Sigmoid colon (tissue), 7 donors: Measurements from ENCODE around the gene VPS45. TPM values are rescaled to one million over a fixed set of nuclear protein-coding genes. Genes with fewer than 3 reads are reported as not detected.
A peak's percentile ranks its signal among the peaks of the same experiment; 100 is the strongest.

ENCODE experiments used
- DNase-seq: peaks from one replicate; pipeline ENCODE4 v3.0.0-alpha.2; 2019
- H3K27ac ChIP-seq, 4 donors: fragments of 200-600 bp; sonication (generic); one replicate each; pipeline ENCODE4 v1.5.1; 2016 to 2019; ENCODE audit warnings: mild to moderate bottlenecking in 1 of 4
- H3K27me3 ChIP-seq, 3 donors: fragments of 200-600 bp; sonication (generic); one replicate each; pipeline ENCODE4 v1.5.1; 2019; ENCODE audit warnings: mild to moderate bottlenecking in 1 of 3
- H3K36me3 ChIP-seq, 4 donors: fragments of 200-600 bp; sonication (generic); one replicate each; pipeline ENCODE4 v1.5.1; 2016 to 2019
- H3K4me1 ChIP-seq, 4 donors: fragments of 200-600 bp; sonication (generic); one replicate each; pipeline ENCODE4 v1.5.1; 2017 to 2019
- H3K4me3 ChIP-seq, 4 donors: fragments of 200-600 bp; sonication (generic); one replicate each; pipeline ENCODE4 v1.5.1; 2017 to 2019; ENCODE audit warnings: mild to moderate bottlenecking in 2 of 4, moderate library complexity in 1 of 4
- H3K9me3 ChIP-seq, 4 donors: fragments of 200-600 bp in 3 of 4; sonication (generic) in 3 of 4; one replicate each; pipeline versions ENCODE4 v1.5.1 to v1.6.1; 2013 to 2019
- EP300 ChIP-seq, 4 donors: sonication (generic); formaldehyde crosslinking; IDR thresholded peaks; one replicate each; pipeline ENCODE4 v1.6.1; 2017; ENCODE audit warnings: antibody characterized with exemption in 4 of 4
- POLR2A ChIP-seq, 2 donors: fragments of 450-650 bp; IDR thresholded peaks; one replicate each; pipeline ENCODE4 v1.6.1; 2016; ENCODE audit warnings: antibody characterized with exemption in 2 of 2, mild to moderate bottlenecking in 2 of 2, moderate library complexity in 2 of 2
- POLR2AphosphoS5 ChIP-seq, 4 donors: sonication (generic); formaldehyde crosslinking; IDR thresholded peaks; one replicate each; pipeline ENCODE4 v1.6.1; 2017; ENCODE audit warnings: antibody characterized with exemption in 4 of 4
- WGBS, 2 donors: extraction: QIAGEN DNeasy Blood & Tissue Kit; methylation state at CpG; one replicate each; pipeline ENCODE4 v1.1.7; 2013; 5-methylcytosine and 5-hydroxymethylcytosine counted together
- intact Hi-C: fragments of 100-400 bp; cut with DNase I; formaldehyde crosslinking; loops from one replicate; pipeline ENCODE4 v1.15.1; 2023
- polyA plus RNA-seq, 3 donors: library from polyadenylated mRNA; stranded (reverse); fragments of 200-250 nt; gene quantifications; one replicate each; pipeline ENCODE4 v1.2.3, GENCODE V29; 2013
- total RNA-seq, 4 donors: library from RNA; depleted of rRNA; stranded (reverse); fragments of >200 nt; gene quantifications; one replicate each; pipeline ENCODE4 v1.1.0, GENCODE V29; 2016
- TF ChIP-seq, protein P1 (sequence below), 4 experiments: fragments of 450-650 bp in 3 of 4; fragments of 200-600 bp in 1 of 4; IDR thresholded peaks; one replicate each; pipeline ENCODE4 v1.5.1; 2016 to 2019; ENCODE audit warnings: antibody characterized with exemption in 4 of 4, mild to moderate bottlenecking in 3 of 4, moderate library complexity in 2 of 4
- donor health status: healthy with polysubstance abuse.
- donor health status: Bipolar disorder and iron deficiency.
- donor health status: healthy.

VPS45 gene
- total and polyA plus RNA-seq, 7 donors, result 16.2 to 68.1 (median 44.6) TPM

DNA sequence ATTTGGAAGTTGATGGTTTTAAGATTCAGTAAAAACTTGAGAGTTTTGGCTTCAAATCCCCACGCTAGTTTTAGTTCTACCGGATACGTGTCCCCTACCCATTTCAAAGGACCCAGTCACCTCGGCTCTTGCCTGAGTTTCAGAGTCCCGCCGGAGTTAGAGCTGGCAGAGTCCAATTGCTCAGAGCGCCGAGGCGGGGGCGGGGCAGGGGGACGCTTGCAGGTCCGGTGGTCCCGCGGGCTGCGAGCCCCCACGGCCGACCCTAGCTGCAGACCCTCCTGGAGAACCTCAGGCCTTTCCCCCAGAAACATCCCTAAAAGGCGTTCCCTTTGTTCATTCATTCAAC lies 765 bp upstream of the VPS45 start:
- Histone ChIP-seq H3K4me1 (peaks cover 0 to 41% (median 28%) of the 10 kb centered on the region in 4 donors), H3K36me3 (peaks cover 0 to 13% (median under 1%) of the 10 kb centered on the region in 4 donors), H3K4me3 (peak overlapping the region; percentile 64 to 84 (median 71)), H3K9me3 (no peaks in the 10 kb centered on the region), H3K27ac (peak overlapping the region; percentile 97 to 99 (median 98)), H3K27me3 (no peaks in the 10 kb centered on the region)
- DNase-seq, result no peak
- 0 to 1% methylated on average over 18 of the region's 18 CpGs for WGBS, 2 donors
- intact Hi-C loops, result loop anchor here (5.0 to 10.0 kb wide), 2 partner anchors 80 to 182 kb away; partner anchors contain the start of gene PLEKHO1
- no peak for TF ChIP-seq POLR2A (IDR thresholded peaks at IDR 0.05)
- TF ChIP-seq POLR2AphosphoS5 (IDR thresholded peaks at IDR 0.05), result no peak
- no peak for TF ChIP-seq EP300 (IDR thresholded peaks at IDR 0.05)
- TF ChIP-seq, protein P1, sequence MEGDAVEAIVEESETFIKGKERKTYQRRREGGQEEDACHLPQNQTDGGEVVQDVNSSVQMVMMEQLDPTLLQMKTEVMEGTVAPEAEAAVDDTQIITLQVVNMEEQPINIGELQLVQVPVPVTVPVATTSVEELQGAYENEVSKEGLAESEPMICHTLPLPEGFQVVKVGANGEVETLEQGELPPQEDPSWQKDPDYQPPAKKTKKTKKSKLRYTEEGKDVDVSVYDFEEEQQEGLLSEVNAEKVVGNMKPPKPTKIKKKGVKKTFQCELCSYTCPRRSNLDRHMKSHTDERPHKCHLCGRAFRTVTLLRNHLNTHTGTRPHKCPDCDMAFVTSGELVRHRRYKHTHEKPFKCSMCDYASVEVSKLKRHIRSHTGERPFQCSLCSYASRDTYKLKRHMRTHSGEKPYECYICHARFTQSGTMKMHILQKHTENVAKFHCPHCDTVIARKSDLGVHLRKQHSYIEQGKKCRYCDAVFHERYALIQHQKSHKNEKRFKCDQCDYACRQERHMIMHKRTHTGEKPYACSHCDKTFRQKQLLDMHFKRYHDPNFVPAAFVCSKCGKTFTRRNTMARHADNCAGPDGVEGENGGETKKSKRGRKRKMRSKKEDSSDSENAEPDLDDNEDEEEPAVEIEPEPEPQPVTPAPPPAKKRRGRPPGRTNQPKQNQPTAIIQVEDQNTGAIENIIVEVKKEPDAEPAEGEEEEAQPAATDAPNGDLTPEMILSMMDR (IDR thresholded peaks at IDR 0.05), result no peak

DNA sequence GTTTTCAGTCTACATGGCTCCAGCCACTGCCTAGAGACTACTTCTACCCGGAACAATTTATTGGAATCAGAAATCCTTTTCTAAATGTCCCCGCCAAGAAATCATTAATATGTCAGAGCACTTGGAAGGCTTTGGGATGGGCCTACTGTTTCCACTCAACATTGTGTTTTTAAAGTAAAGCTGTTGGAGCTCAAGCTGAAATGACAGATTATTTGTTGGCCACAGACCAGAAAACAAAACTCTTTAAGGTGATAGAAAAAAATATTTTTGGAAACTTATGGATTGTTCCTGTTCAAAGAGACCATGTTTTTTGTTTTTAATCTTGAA lies 496 bp downstream of the VPS45 start:
- intact Hi-C loops, result loop anchor here (5.0 to 10.0 kb wide), 2 partner anchors 79 to 183 kb away; partner anchors contain the start of gene PLEKHO1
- no peak for DNase-seq
- Histone ChIP-seq H3K9me3 (no peaks in the 10 kb centered on the region), H3K4me3 (peak overlapping the region; percentile 64 to 84 (median 71)), H3K4me1 (peaks cover 0 to 37% (median 25%) of the 10 kb centered on the region in 4 donors), H3K36me3 (peaks cover 0 to 26% (median 9%) of the 10 kb centered on the region in 4 donors), H3K27ac (peak overlapping the region; percentile 97 to 99 (median 98)), H3K27me3 (no peaks in the 10 kb centered on the region)
- TF ChIP-seq POLR2AphosphoS5 (IDR thresholded peaks at IDR 0.05), result peak in 2 of 4 donors; percentile 0 to 3
- no peak for TF ChIP-seq EP300 (IDR thresholded peaks at IDR 0.05)
- WGBS, 2 donors, result 4 to 13% methylated on average over 2 of the region's 2 CpGs

DNA sequence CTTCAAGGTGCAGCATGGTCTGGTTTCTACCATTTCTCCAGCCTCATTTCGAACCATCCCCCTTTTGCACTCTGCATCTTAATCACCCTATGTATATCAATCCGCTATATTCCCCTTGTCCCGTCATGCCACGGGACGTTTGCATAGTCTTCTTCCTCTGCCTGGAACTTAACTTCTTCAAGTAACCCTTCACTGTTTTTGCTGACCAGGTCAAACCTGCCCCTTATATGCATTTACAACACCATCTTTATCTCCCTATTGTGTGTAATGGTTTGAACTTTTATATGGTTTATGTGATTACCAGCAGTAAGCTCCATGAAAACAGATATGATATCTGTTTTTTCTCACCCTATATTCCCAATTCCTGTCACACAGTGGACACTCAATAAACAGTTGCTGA lies 2.3 kb downstream of the VPS45 start:
- TF ChIP-seq, protein P1 (IDR thresholded peaks at IDR 0.05), result no peak
- TF ChIP-seq EP300 (IDR thresholded peaks at IDR 0.05), result no peak
- no peak for TF ChIP-seq POLR2AphosphoS5 (IDR thresholded peaks at IDR 0.05)
- TF ChIP-seq POLR2A (IDR thresholded peaks at IDR 0.05), result no peak
- 94% methylated on average over 5 of the region's 5 CpGs for WGBS, 2 donors
- Histone ChIP-seq H3K4me3 (no peak overlapping the region), H3K4me1 (peaks cover 0 to 35% (median 25%) of the 10 kb centered on the region in 4 donors), H3K27ac (no peak overlapping the region), H3K27me3 (no peaks in the 10 kb centered on the region), H3K9me3 (no peaks in the 10 kb centered on the region), H3K36me3 (peaks cover 0 to 40% (median 9%) of the 10 kb centered on the region in 4 donors)
- intact Hi-C loops, result loop anchor here (5.0 to 10.0 kb wide), 2 partner anchors 77 to 185 kb away; partner anchors contain the start of gene PLEKHO1
- no peak for DNase-seq

DNA sequence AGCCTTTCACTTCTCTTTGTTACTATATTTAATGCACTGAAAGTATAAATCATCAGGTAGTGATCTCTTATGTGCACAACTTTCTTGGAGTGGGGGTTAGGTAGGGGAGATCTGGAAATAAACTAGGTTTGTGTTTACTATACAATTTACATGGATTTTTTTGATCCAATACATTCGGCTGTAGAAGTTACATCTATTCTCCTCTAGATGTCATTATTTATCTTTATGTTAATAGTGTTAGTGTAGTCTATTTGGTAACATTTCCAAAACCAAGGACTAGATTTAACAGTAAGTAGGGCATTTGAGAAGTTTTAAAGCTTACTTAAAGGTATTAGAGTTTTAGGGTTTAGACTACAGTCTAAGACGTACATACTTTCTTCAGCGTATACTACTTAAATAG lies 5.4 kb downstream of the VPS45 start:
- H3K27me3 ChIP-seq, result no peaks in the 10 kb centered on the region
- peaks cover 0 to 18% (median 10%) of the 10 kb centered on the region in 4 donors for H3K4me1 ChIP-seq
- no peak overlapping the region for H3K4me3 ChIP-seq
- DNase-seq, result no peak
- TF ChIP-seq POLR2AphosphoS5 (IDR thresholded peaks at IDR 0.05), result no peak
- TF ChIP-seq EP300 (IDR thresholded peaks at IDR 0.05), result no peak
- TF ChIP-seq, protein P1 (IDR thresholded peaks at IDR 0.05), result peak in 3 of 4 experiments; percentile 27 to 44 (median 34)
- H3K36me3 ChIP-seq, result peaks cover 12 to 65% (median 18%) of the 10 kb centered on the region in 4 donors
- no peak overlapping the region for H3K27ac ChIP-seq
- intact Hi-C loops, result loop anchor here (1.0 kb wide), 1 partner anchor 96 kb away; no protein-coding TSS in a partner anchor
- WGBS, 2 donors, result 68 to 70% methylated on average over 3 of the region's 3 CpGs
- no peaks in the 10 kb centered on the region for H3K9me3 ChIP-seq

DNA sequence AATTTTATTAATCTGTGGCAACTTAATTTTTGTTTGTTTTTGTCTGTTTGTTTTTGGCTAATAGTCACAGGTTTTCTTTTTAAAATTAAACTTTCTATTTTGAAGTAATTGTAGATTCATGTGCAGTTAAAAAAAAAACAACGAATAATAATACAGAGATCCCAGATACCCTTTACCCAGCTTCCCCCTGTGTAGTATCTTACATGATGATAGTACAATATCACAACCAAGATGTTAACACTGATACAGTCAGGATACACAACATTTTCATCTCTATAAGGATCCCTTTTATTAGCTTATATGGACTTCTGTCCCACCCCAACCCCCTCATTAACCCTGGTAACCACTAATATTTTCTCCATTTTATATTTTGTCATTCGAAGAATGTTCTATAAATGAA lies 5.9 kb downstream of the VPS45 start:
- DNase-seq, result no peak
- peaks cover 0 to 13% (median 5%) of the 10 kb centered on the region in 4 donors for H3K4me1 ChIP-seq
- no peak overlapping the region for H3K27ac ChIP-seq
- peaks cover 18 to 70% (median 20%) of the 10 kb centered on the region in 4 donors for H3K36me3 ChIP-seq
- WGBS, 2 donors, result 97% methylated on average over 2 of the region's 2 CpGs
- H3K4me3 ChIP-seq, result no peak overlapping the region
- intact Hi-C loops, result loop anchor here (1.0 kb wide), 1 partner anchor 96 kb away; no protein-coding TSS in a partner anchor
- TF ChIP-seq EP300 (IDR thresholded peaks at IDR 0.05), result no peak
- no peak for TF ChIP-seq POLR2AphosphoS5 (IDR thresholded peaks at IDR 0.05)
- TF ChIP-seq, protein P1 (IDR thresholded peaks at IDR 0.05), result no peak
- no peak for TF ChIP-seq POLR2A (IDR thresholded peaks at IDR 0.05)
- no peaks in the 10 kb centered on the region for H3K9me3 ChIP-seq
- no peaks in the 10 kb centered on the region for H3K27me3 ChIP-seq
